Astrocyte of the cerebellum (primary cell): ENCODE results near the gene TNRC6B.
"Not testable (repeated sequence)": the region's sequence is repeated elsewhere in the genome, so short reads cannot be mapped to it uniquely, and the experiment has no call there.

ENCODE experiments used
- DNase-seq: peaks from one replicate; pipeline ENCODE4 v3.0.0-alpha.2; 2011; ENCODE audit warnings: low read depth
- H3K4me3 ChIP-seq: 2 replicates; pipeline ENCODE4 v1.5.1; 2011; ENCODE audit warnings: mild to moderate bottlenecking, low read depth, low read length, moderate library complexity
- CTCF ChIP-seq: IDR thresholded peaks from 2 replicates; pipeline ENCODE4 v1.5.1; 2012; ENCODE audit warnings: low read length, low read depth, moderate library complexity, mild to moderate bottlenecking; ENCODE audit errors: missing control alignments
- in situ Hi-C: cut with HindIII; loops from 2 replicates; pipeline ENCODE4 v1.10.0; 2017; ENCODE audit warnings: low sequenced_read_pairs

TNRC6B gene

GRCh38 chr22:40196628-40197360, 19.1 kb downstream of the TNRC6B start:
- peak; percentile 80 for DNase-seq
- in situ Hi-C loops: no loop called here
- no peak overlapping the region for H3K4me3 ChIP-seq
- TF ChIP-seq CTCF: no peak

- DNase-seq, H3K4me3 ChIP-seq, in situ Hi-C loops: not testable (repeated sequence)
Measured at GRCh38 chr22:40197421-40197820, 19.7 kb downstream of the TNRC6B start.

DNA sequence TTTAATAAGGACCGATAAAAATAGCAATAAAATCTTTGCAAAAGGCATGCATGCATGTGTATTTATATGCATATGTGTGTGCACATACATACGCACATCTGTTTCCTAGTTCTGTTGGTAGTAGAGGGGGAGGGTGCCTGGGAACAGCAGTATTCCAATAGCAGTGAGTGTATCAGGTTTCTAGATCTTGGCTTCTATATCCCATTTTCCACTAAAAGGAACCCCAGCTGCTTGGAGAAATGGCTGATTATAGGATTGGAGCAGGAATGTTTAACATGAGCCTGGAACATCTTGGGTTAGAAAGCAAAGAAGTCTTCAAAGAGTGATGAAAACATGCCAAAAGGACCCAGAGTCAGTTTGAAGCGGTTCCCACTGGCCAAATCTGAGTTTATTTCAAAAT, 21.0 kb downstream of the TNRC6B start:
- H3K4me3 ChIP-seq: no peak overlapping the region
- no peak for DNase-seq
- no peak for TF ChIP-seq CTCF
- in situ Hi-C loops: no loop called here

DNA sequence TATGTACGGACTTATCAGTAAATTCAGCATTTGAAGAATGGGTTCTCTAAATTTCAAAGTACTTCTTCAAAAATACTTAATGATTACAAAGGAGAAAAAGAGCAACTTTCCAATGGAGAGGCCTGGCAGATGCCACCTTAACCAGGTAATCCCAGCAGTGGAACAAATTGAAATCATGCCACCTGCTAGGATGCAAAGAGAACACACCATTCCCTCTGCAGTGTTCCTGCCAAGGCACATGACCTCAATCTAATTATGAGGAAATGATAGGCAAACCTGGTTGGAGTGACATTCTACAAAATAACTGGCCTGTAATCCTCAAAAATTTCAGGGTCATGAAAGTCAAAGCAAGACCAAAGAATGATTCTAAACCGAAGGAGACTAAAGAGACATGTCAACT, 21.5 kb downstream of the TNRC6B start:
- no peak for TF ChIP-seq CTCF
- no peak for DNase-seq
- H3K4me3 ChIP-seq: no peak overlapping the region
- in situ Hi-C loops: no loop called here

DNA sequence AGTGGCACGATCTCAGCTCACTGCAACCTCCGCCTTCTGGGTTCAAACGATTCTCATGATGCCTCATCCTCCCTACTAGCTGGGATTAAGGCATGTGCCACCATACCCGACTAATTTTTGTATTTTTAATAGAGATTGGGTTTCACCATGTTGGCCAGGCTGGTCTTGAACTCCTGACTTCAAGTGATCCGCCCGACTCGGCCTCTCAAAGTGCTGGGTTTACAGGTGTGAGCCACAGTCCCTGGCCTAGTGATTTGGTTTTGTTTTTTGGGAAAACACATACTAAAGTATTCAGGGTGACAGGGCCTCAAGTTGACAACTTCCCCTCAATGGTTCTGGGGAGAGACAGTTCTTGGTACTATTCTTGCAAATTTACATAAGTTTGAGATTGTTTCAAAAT, 22.1 kb downstream of the TNRC6B start:
- in situ Hi-C loops: no loop called here
- DNase-seq: no peak

DNA sequence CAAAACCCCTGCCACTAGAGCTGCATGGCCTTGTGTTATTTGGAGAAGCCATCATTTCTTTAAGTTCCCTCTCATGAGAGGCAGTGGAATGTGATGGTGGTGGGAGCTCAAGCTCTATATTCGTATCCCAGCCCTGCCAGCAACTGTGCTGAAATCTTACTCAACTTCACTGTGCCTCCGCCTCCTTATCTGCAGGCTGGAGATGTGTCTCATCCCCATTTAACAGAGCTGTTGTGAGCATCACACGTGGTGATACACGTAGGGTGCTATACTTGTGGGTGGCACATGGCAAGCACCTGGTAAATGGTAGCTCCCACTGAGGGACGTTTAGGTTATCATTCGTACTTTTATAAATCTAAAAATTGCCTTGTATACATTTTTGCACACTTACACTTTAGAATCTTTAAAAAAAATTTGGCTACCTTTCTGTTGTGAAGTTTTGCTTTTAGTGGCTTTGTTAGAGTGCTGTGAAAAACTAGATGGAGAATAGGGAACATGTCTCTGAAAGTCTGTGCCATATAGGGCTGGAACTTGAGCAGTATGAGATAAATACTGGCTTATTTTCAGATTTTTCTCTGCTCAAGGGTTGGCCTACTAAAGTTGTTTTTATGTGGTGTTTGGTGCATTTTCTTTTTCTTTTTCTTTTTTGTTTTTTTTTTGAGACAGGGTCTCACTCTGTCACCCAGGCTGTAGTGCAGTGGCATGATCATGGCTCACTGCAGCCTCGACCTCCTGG, 23.2 kb downstream of the TNRC6B start:
- no peak overlapping the region for H3K4me3 ChIP-seq
- DNase-seq: no peak
- in situ Hi-C loops: no loop called here
- no peak for TF ChIP-seq CTCF

More for the DNA sequence above, 22.1 kb downstream of the TNRC6B start:
- H3K4me3 ChIP-seq: no peak overlapping the region
- no peak for TF ChIP-seq CTCF
